ENCODE results near the gene ELP2.
"Not testable (repeated sequence)": the region's sequence is repeated elsewhere in the genome, so short reads cannot be mapped to it uniquely, and the experiment has no call there.

The ELP2 gene

GRCh38 chr18:36188916-36189315, 59.2 kb downstream of the ELP2 start:
- no peak for DNase-seq (ENCODE audit: low read depth, low spot score)

GRCh38 chr18:36189486-36189885, 59.8 kb downstream of the ELP2 start:
- DNase-seq (ENCODE audit: low read depth, low spot score), result no peak

- no peak for DNase-seq (ENCODE audit: low read depth, low spot score)
These were observed 61.6 kb downstream of the ELP2 start for GRCh38 chr18:36191286-36191685.

- no peak for DNase-seq (ENCODE audit: low read depth, low spot score)
These were observed 62.0 kb downstream of the ELP2 start for GRCh38 chr18:36191711-36192110.

- DNase-seq (ENCODE audit: low read depth, low spot score), result no peak
These were observed 65.1 kb downstream of the ELP2 start for GRCh38 chr18:36194600-36195315.

GRCh38 chr18:36195427-36196122, 65.9 kb downstream of the ELP2 start:
- DNase-seq (ENCODE audit: low read depth, low spot score), result no peak

GRCh38 chr18:36196238-36196995, 66.7 kb downstream of the ELP2 start:
- DNase-seq (ENCODE audit: low read depth, low spot score), result no peak

- no peak for DNase-seq (ENCODE audit: low read depth, low spot score)
These were observed 67.9 kb downstream of the ELP2 start for GRCh38 chr18:36197511-36198166.

- DNase-seq (ENCODE audit: low read depth, low spot score), result no peak
These were observed 70.1 kb downstream of the ELP2 start for GRCh38 chr18:36199691-36200295.

- no peak for DNase-seq (ENCODE audit: low read depth, low spot score)
These were observed 70.7 kb downstream of the ELP2 start for GRCh38 chr18:36200354-36200771.

GRCh38 chr18:36201765-36202164, 72.1 kb downstream of the ELP2 start:
- DNase-seq (ENCODE audit: low read depth, low spot score), result no peak

- DNase-seq (ENCODE audit: low read depth, low spot score), result no peak
These were observed 73.7 kb downstream of the ELP2 start for GRCh38 chr18:36203360-36203895.

GRCh38 chr18:36205166-36205565, 75.5 kb downstream of the ELP2 start:
- DNase-seq (ENCODE audit: low read depth, low spot score), result no peak

GRCh38 chr18:36207303-36207702, 77.6 kb downstream of the ELP2 start:
- DNase-seq (ENCODE audit: low read depth, low spot score), result no peak

- DNase-seq (ENCODE audit: low read depth, low spot score), result not testable (repeated sequence)
These were observed 78.3 kb downstream of the ELP2 start for GRCh38 chr18:36207969-36208368.

- no peak for DNase-seq (ENCODE audit: low read depth, low spot score)
These were observed 81.9 kb downstream of the ELP2 start for GRCh38 chr18:36211612-36212065.

- no peak for DNase-seq (ENCODE audit: low read depth, low spot score)
These were observed 82.8 kb downstream of the ELP2 start for GRCh38 chr18:36212301-36213171.

- no peak for DNase-seq (ENCODE audit: low read depth, low spot score)
These were observed 85.1 kb downstream of the ELP2 start for GRCh38 chr18:36214811-36215210.

- DNase-seq (ENCODE audit: low read depth, low spot score), result no peak
These were observed 85.9 kb downstream of the ELP2 start for GRCh38 chr18:36215577-36215976.

- no peak for DNase-seq (ENCODE audit: low read depth, low spot score)
These were observed 87.6 kb downstream of the ELP2 start for GRCh38 chr18:36217348-36217747.
